DMS153 treated with DMSO at 0.1 percent for 48 hours (cell line): ENCODE measurements around the gene CDH23.

ENCODE experiments used
- DNase-seq: peaks from one replicate; lab custom pipeline; 2025; ENCODE audit not compliant: unreplicated experiment; lab: John Stamatoyannopoulos, UW

Gene CDH23

DNA sequence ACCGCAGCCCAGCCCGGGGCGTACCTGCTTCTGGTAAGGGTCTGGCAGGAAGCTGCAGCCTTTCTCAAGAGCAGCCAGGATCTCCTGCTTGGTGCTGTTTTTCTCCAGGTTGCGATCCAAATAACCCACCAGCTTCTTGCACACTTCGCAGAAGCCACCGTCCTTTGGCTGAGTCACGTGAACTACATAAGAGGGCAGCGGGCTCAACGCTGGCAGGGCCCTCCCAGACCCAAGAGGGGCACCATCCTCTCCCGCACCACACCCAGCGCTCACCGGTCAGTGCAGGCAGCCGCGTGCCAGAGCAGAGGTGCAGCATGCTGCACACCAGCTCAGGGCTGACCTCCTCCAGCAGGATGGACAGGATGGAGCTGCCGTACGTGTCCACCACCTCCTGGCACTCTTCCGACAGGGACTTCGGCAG lies 422.7 kb downstream of the CDH23 start:
- no peak for DNase-seq

DNA sequence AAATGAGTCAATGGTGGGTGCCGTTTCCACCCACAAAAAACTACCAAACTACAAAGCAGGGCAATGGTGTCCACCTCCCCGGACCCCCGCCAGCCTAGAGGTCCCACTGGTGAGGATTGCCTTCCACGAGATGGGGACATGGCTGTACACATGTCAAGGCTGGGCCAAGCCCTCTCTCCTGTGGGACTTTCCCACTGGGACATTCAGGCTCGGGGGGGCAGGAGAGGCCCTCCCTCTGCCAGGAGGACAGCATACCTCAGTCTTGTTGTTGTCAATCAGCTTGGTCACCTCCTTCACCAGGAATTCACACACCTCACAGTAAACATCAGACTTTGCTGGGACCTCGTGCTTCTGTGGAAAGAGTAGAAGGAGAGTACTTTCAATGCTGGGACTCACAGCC lies 423.3 kb downstream of the CDH23 start:
- no peak for DNase-seq

DNA sequence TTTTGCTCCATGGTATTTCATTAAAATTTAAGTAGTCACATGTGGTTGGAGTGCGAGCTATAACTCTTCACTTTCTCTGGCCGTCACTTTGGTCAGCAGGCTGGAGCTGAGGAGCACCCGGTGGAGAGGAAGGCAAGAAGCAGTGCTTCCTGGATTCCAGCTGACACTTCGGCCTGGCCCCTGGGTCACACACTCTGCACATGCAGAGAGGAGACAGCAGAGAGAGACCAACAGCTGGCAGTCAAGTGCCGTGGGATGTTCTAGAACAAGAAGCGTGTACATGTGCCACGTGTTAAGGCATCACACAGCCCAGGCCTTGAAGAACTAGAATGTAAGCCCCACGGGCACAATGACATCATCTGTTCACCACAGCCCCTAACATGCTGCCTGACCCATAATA lies 424.2 kb downstream of the CDH23 start:
- no peak for DNase-seq

GRCh38 chr10:71821909-71822763 lies 425.4 kb downstream of the CDH23 start:
- DNase-seq = no peak

GRCh38 chr10:71823356-71823755 lies 426.6 kb downstream of the CDH23 start:
- no peak for DNase-seq

DNA sequence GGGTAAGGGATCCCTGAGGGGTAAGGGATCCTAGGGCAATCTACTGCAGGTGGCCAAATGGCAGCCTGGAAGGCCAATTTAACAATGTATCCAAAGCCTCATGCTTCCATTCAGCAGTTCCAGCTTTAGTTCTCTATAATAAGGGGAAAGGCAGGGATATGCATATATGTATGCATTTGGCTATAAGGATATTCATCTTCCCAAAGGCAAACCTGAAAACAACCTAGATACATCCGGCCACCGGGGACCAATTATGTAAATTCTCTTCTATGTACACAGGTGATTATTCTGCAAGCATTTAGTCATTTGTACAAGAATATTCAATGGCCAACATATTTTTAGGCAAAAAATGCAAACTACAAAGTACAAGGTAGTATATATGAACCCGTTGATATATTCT lies 427.6 kb downstream of the CDH23 start:
- no peak for DNase-seq

- DNase-seq = no peak
Observed at GRCh38 chr10:71825217-71825616, 428.5 kb downstream of the CDH23 start.

GRCh38 chr10:71827852-71828251 lies 431.1 kb downstream of the CDH23 start:
- no peak for DNase-seq

DNA sequence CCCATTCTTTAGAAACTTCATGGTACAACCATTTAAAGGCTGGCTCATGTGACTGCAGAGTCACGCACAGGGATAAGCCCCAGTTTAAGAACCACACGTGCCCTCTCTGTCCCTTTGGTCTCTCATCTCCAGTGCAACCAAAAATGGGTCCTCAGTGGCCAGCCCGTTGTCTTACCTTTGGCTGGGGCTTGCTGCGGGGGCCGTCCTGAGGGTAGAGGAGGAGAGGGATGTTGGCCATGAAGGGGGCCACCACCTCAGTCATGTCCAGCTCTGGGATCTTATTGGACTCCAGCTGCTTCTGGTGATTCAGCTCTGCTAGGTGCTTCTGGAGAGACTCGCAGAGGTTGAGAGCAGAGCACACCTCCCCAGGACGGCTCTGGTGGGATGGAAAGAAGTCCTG lies 432.0 kb downstream of the CDH23 start:
- DNase-seq = no peak

DNA sequence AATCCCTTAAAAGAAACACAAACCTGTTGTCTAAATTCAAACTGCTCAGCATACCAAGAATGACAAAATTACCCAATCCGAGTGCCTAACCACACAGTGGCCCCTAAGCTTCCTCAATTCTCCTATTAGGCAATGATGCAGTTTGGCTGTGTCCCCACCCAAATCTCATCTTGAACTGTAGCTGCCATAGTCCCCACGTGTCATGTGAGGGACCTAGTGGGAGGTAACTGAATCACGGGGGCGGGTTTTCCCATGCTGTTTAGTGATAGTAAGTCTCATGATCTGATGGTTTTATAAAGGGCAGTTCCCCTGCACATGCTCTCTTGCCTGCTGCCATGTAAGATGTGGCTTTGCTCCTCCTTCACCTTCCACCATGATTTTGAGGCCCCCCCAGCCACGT lies 432.5 kb downstream of the CDH23 start:
- no peak for DNase-seq

DNA sequence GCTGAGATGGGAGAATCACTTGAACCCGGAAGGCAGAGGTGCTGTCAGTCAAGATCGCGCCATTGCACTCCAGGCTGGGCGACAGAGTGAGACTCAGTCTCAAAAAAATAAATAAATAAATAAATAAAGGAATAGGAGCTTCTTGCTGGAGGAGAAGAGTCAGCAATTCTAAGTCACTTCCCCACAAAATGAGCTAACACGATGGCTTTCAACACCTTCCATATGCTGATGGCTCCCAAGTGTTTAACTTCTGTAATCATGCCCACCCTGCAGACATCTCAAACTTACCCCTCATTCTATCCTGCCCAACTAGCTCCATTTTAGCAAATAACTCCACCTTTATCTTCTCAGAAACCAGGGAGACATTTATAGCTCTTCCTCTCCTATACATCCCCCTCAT lies 433.2 kb downstream of the CDH23 start:
- no peak for DNase-seq

DNA sequence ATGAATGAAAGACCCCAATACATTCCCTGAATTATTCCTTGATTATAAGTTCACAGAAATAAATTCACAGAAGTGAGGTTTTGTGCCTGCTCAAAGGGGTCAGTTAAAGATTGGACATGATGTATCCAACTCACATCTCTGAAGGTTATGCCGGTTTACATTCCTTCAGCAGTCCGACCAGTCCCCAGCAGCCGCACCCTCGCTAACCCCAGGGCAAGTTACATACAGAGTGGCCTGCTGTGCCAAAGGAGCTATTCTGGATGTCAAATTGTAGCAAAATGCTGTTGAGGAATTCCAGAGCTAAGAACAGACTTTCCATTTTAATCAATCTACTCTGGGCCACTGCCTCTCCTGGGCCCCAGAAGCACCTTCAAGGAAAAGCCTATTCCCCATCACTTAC lies 434.0 kb downstream of the CDH23 start:
- no peak for DNase-seq

DNA sequence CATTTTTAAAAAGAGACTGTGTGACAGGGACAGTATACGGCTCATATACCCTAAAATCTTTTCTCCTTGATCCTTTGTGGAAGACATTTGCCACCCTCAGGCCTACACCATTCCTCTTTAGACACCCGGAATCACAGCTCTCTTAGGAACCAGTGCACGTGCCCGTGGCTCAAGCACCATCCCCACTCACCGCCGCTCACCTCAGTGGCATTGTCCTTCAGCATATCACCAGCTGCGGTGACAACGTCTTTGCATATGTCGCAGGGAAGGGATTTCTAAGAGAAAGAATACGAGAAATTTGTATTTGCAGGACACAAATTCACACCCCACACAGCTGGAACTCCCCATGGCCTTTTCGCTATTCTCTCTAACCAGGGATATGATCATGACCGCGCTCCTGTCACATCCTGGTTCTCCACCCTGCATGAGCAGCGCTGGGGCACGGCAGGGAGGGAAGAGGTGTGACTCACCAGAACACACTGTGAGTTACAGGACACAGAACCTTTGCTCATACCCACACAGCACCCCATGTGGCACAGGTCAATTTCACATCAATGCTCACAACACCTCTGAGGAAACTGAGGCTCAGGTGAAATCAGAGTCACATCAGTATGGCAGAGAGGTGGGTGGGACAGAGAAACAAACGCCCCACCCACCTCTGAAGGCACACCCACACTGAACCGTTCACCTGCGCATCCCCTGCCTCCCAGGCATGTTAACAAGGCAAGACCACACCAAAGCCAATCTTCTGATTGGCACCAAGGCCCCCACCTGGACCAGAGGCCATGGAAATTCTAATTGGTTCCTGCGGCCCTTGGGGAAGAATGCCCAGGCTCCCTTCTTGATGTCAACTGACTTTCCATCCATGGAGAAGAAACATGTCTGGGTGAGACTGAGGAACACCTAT lies 435.2 kb downstream of the CDH23 start:
- no peak for DNase-seq

GRCh38 chr10:71832967-71833366 lies 436.2 kb downstream of the CDH23 start:
- DNase-seq = no peak

DNA sequence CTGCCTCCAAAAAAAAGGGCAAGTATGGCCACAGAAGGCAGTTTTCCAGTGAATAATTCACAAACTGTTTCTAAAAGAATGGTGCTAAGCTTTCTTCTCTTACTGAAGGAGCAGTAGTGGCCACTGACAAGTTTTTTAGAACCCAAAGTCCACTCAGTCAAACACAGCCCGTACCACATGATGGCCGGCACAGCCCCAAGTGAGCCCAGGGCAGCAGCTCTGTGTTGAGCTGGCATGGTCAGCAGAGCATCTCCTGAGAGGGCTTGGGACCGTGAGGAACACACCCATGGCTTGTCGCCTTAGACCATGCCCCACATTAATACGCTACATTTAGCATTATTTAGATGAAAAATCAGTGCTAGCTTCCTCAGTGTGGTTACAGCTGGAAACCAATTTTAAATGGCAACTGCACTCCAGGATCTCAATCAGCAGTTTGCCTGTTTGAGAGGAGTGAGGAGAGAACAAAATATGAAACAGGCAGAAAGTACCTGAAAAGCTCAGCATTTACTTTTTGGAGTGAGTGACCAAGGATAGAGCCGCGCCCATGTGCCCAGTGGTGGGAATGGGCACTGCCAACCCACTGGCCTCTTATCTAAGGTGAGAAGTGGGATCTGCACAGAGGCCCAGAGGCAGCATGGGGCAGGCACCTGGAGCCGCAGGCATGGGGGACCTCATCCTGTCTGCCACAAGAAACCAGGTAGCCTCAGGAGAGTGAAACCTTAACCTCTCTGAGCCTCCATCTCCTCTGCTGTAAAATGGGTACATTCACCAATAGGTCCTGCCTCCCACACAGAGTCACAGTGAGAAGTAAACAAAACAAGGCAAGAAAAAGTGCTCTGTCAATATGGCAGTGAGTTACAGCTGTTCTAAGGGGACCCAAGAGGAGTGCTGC lies 437.0 kb downstream of the CDH23 start:
- no peak for DNase-seq

- DNase-seq = no peak
Observed at GRCh38 chr10:71834343-71834674, 437.6 kb downstream of the CDH23 start.

GRCh38 chr10:71835671-71836595 lies 439.2 kb downstream of the CDH23 start:
- DNase-seq = peak; percentile 88

DNA sequence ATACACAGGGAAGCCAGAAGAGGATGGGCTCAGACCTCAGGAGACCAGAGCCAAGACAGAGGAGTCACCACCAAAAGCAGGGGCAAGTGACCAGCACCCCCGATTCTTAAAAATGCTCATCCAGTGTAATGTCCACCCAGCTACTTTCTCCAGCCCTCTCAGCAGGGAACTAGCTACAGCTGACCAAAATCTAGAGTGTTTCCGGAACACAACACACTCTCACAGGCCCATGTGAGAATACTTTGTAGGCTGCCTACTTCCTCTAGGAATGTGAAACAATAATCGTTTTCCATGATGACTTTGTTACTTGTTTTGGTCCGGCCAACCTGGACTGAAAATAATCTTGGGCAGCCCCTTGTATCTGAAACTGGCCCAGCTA lies 439.9 kb downstream of the CDH23 start:
- no peak for DNase-seq

- no peak for DNase-seq
Observed at GRCh38 chr10:71837098-71837827, 440.5 kb downstream of the CDH23 start.
